Neural cell (in vitro differentiated cells): ENCODE data around the gene CYB561.

Source experiments
- CTCF ChIP-seq: fragments of 450-650 bp; IDR thresholded peaks from 2 replicates; pipeline ENCODE4 v1.5.1; 2014; ENCODE audit warnings: antibody characterized with exemption, mild to moderate bottlenecking, moderate library complexity; ENCODE audit not compliant: poor library complexity, severe bottlenecking
- EP300 ChIP-seq: fragments of 450-650 bp; conservative IDR thresholded peaks from 2 replicates; pipeline ENCODE4 v1.6.1; 2014; ENCODE audit warnings: antibody characterized with exemption, mild to moderate bottlenecking, moderate library complexity; ENCODE audit not compliant: poor library complexity, severe bottlenecking
- EZH2 ChIP-seq: fragments of 200-600, 300-800 bp; shearing (Covaris generic), sonication (generic); IDR thresholded peaks from 2 replicates; pipeline ENCODE4 v1.6.1; 2014; ENCODE audit warnings: antibody characterized with exemption, low read length, borderline replicate concordance, mild to moderate bottlenecking; ENCODE audit not compliant: insufficient read depth, poor library complexity, severe bottlenecking
- TAF1 ChIP-seq: IDR thresholded peaks from 2 replicates; pipeline ENCODE4 v1.6.1; 2012; ENCODE audit warnings: low read depth

- no peak for TF ChIP-seq EZH2
- TF ChIP-seq CTCF: no peak
- no peak for TF ChIP-seq TAF1
- TF ChIP-seq EP300: no peak
Measured at GRCh38 chr17:63483038-63483437, 36.9 kb upstream of the CYB561 start.
